DND-41 (cell line): Measurements from ENCODE around the gene RPA1.

Experiments used
- CTCF ChIP-seq: IDR thresholded peaks from 2 replicates; pipeline ENCODE4 v1.5.1; 2012; ENCODE audit warnings: borderline replicate concordance, low read length, moderate library complexity, mild to moderate bottlenecking; ENCODE audit not compliant: poor library complexity, severe bottlenecking; ENCODE audit errors: extremely low read depth
- EZH2 ChIP-seq: IDR thresholded peaks from 3 replicates; pipeline ENCODE4 v1.6.1; 2012; ENCODE audit warnings: borderline replicate concordance, low read depth, mild to moderate bottlenecking, moderate library complexity, low read length, inconsistent platforms; ENCODE audit not compliant: severe bottlenecking

DNA sequence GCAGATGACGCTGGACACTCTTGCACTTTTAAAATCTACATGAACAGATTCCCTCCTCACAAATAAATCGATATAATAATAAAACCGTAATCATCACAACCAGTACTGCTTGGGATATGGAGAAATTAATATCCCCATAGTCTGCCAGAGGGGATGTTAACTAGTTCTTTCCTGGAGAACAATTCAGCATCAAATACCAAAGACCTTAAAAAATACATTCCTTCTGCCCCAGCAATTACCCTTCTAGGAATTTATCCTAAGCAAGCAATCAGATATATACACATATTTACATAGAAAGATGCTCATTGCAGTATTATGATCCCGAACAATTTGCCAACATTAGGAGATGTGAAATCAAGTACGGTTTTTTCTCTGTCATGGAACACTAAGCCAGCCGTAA is 21.9 kb upstream of the RPA1 start:
- TF ChIP-seq CTCF, result no peak
- TF ChIP-seq EZH2, result no peak
